HepG2 (cell line): ENCODE results near the gene VTN. TPM values are rescaled to one million over a fixed set of nuclear protein-coding genes. Genes with fewer than 3 reads are reported as not detected.
A peak's percentile ranks its signal among the peaks of the same experiment; 100 is the strongest.

Experiments used
- ATAC-seq: fragments of 200-7000 bp; cut with Tn5 transposase; 3 replicates; pipeline ENCODE4 v1.9.1; 2020; ENCODE audit warnings: mild to moderate bottlenecking, moderate library complexity
- BruUV-seq: library from RNA; stranded (reverse); fragments of 400-500 nt; replicated peaks from 2 replicates; lab custom pipeline; 2021; lab: Mats Ljungman, UMichigan
- CTCF ChIA-PET: fragments of 300-600 bp; formaldehyde crosslinking; extraction: SDS; loops from one replicate; lab custom pipeline; 2021; ENCODE audit warnings: low total read pairs, inconsistent platforms, low intra/inter-chr PET ratio; lab: Yijun Ruan, JAX
- POLR2A ChIA-PET: fragments of 350-600 bp; sonication (Branson Sonifier 250); formaldehyde crosslinking; loops from one replicate; lab custom pipeline; 2020; ENCODE audit warnings: antibody characterized with exemption, inconsistent platforms; lab: Yijun Ruan, JAX
- DNase-seq: peaks from one replicate; pipeline ENCODE4 v3.0.0-alpha.2; 2015; ENCODE audit warnings: low spot score
- FAIRE-seq: peaks from 3 replicates; lab custom pipeline; 2011; peaks lifted over from hg19 to GRCh38; lab: Jason Lieb, UNC
- H2AFZ ChIP-seq: one replicate; pipeline ENCODE4 v1.6.1; 2011; ENCODE audit warnings: low read length, inconsistent platforms
- H3K27ac ChIP-seq: fragments of 300-600 bp; 3 replicates; pipeline ENCODE4 v1.8.0; 2011; ENCODE audit warnings: mixed run types, mild to moderate bottlenecking, mixed read lengths, low read length, inconsistent platforms; ENCODE audit not compliant: insufficient read depth; ENCODE audit errors: extremely low read length
- H3K27me3 ChIP-seq, 2 experiments: fragments of 200-600 bp in 1 of 2; 2 replicates in 1 of 2; 3 replicates in 1 of 2; pipeline versions ENCODE4 v1.6.0 to v1.8.0; 2011; ENCODE audit warnings: low read length in 2 of 2, mild to moderate bottlenecking in 2 of 2, moderate library complexity in 2 of 2, inconsistent platforms in 1 of 2; ENCODE audit not compliant: insufficient read depth in 2 of 2, control insufficient read depth in 1 of 2
- H3K36me3 ChIP-seq, 2 experiments: fragments of 200-600 bp in 1 of 2; replicated peaks in 1 of 2; 2 replicates in 1 of 2; 3 replicates in 1 of 2; pipeline versions ENCODE4 v1.5.1 to v1.8.0; 2011; ENCODE audit warnings: low read length in 2 of 2, inconsistent platforms in 1 of 2; ENCODE audit not compliant: insufficient read depth in 2 of 2, control insufficient read depth in 1 of 2
- H3K4me1 ChIP-seq: 2 replicates; pipeline ENCODE4 v1.5.1; 2012; ENCODE audit warnings: low read length, inconsistent platforms; ENCODE audit not compliant: insufficient read depth
- H3K4me2 ChIP-seq: 2 replicates; pipeline ENCODE4 v1.6.0; 2011; ENCODE audit warnings: low read depth, low read length, inconsistent platforms
- H3K4me3 ChIP-seq, 3 experiments: fragments of 200-600 bp in 1 of 3; sonication (generic), shearing (Covaris generic) in 1 of 3; replicated peaks in 1 of 3; 2 replicates each; pipeline ENCODE4 v1.5.1; 2011 to 2016; ENCODE audit warnings: low read length in 3 of 3, inconsistent platforms in 2 of 3, low read depth in 2 of 3, mild to moderate bottlenecking in 2 of 3, control low read depth in 1 of 3, mixed read lengths in 1 of 3; ENCODE audit not compliant: insufficient read depth in 1 of 3
- H3K79me2 ChIP-seq: one replicate; pipeline ENCODE4 v1.6.1; 2011; ENCODE audit warnings: low read length, inconsistent platforms; ENCODE audit not compliant: insufficient read depth
- H3K9ac ChIP-seq: 2 replicates; pipeline ENCODE4 v1.6.0; 2011; ENCODE audit warnings: mild to moderate bottlenecking, low read depth, low read length, inconsistent platforms; ENCODE audit not compliant: insufficient read depth
- H3K9me3 ChIP-seq: 2 replicates; pipeline ENCODE4 v1.5.1; 2012; ENCODE audit warnings: mild to moderate bottlenecking, low read length
- H4K20me1 ChIP-seq: 2 replicates; pipeline ENCODE4 v1.6.0; 2011; ENCODE audit warnings: inconsistent platforms, mild to moderate bottlenecking, low read length, moderate library complexity; ENCODE audit not compliant: insufficient read depth
- GATAD1 ChIP-seq: IDR thresholded peaks from 2 replicates; pipeline ENCODE4 v1.6.1; 2016; ENCODE audit warnings: missing genetic modification reagents, missing compliant biosample characterization
- HDAC6 ChIP-seq: fragments of 200-600 bp; sonication (generic); IDR thresholded peaks from 2 replicates; pipeline ENCODE4 v1.7.0; 2017; ENCODE audit warnings: mild to moderate bottlenecking, antibody characterized with exemption, low read length, low read depth
- HOXA3 ChIP-seq: sonication (generic); formaldehyde crosslinking; IDR thresholded peaks from 2 replicates; pipeline ENCODE4 v1.5.0; 2020; ENCODE audit warnings: missing genetic modification reagents
- IRF2 ChIP-seq: IDR thresholded peaks from 2 replicates; pipeline ENCODE4 v1.6.1; 2018; ENCODE audit warnings: missing genetic modification reagents, missing compliant biosample characterization
- PLSCR1 ChIP-seq: sonication (generic); formaldehyde crosslinking; IDR thresholded peaks from 2 replicates; pipeline ENCODE4 v1.5.0; 2020; ENCODE audit warnings: missing genetic modification reagents, mild to moderate bottlenecking, borderline replicate concordance
- RARA ChIP-seq: IDR thresholded peaks from 2 replicates; pipeline ENCODE4 v1.6.1; 2016; ENCODE audit warnings: missing genetic modification reagents, missing compliant biosample characterization
- SMAD9 ChIP-seq: sonication (generic); formaldehyde crosslinking; IDR thresholded peaks from 2 replicates; pipeline ENCODE4 v1.5.1; 2020; ENCODE audit warnings: mild to moderate bottlenecking, missing genetic modification reagents
- STAG1 ChIP-seq: sonication (generic); formaldehyde crosslinking; IDR thresholded peaks from 2 replicates; pipeline ENCODE4 v1.4.0; 2020; ENCODE audit warnings: missing genetic modification reagents
- ZBTB1 ChIP-seq: sonication (generic); formaldehyde crosslinking; IDR thresholded peaks from 2 replicates; pipeline ENCODE4 v1.4.0; 2020; ENCODE audit warnings: missing genetic modification reagents, borderline replicate concordance
- ZBTB39 ChIP-seq: sonication (generic); formaldehyde crosslinking; IDR thresholded peaks from 2 replicates; pipeline ENCODE4 v1.5.0; 2020; ENCODE audit warnings: missing genetic modification reagents
- ZNF451 ChIP-seq: sonication (generic); formaldehyde crosslinking; IDR thresholded peaks from 2 replicates; pipeline ENCODE4 v1.5.0; 2020; ENCODE audit warnings: mild to moderate bottlenecking, missing genetic modification reagents
- ZNF75D ChIP-seq: sonication (generic); formaldehyde crosslinking; IDR thresholded peaks from 2 replicates; pipeline ENCODE4 v1.8.1; 2023; ENCODE audit warnings: missing genetic modification reagents, mild to moderate bottlenecking, borderline replicate concordance
- WGBS: methylation state at CpG from one replicate; pipeline ENCODE4 v1.1.6; 2017; ENCODE audit warnings: low lambda C conversion rate; 5-methylcytosine and 5-hydroxymethylcytosine counted together
- in situ Hi-C: cut with HindIII; loops from 2 replicates; pipeline ENCODE4 v1.10.0; 2017; ENCODE audit warnings: low pct_unique_long_range_greater_than_20kb; ENCODE audit not compliant: extremely low pct_ligation_motif_present
- intact Hi-C: fragments of 100-400 bp; cut with micrococcal nuclease; formaldehyde crosslinking; loops from one replicate; pipeline ENCODE4 v1.10.0; 2022; ENCODE audit not compliant: unreplicated experiment
- polyA plus RNA-seq, 8 experiments: library from polyadenylated mRNA; depleted of rRNA in 3 of 8; stranded (reverse) in 7 of 8; unstranded in 1 of 8; fragments of >200 nt; fragmentation: Illumina TruSeq in 4 of 8; extraction: Trizol in 4 of 8; gene quantifications; 2 replicates each; pipeline versions ENCODE4 v1.2.1 to v1.2.3, GENCODE V29; 2011 to 2016; ENCODE audit warnings: low read depth in 4 of 8, missing spikeins in 1 of 8, mixed read lengths in 1 of 8; ENCODE audit not compliant: insufficient read depth in 1 of 8
- total RNA-seq, 5 experiments: library from RNA; depleted of rRNA; stranded (reverse); fragments of >200 nt; fragmentation: Illumina TruSeq; extraction: Trizol; gene quantifications; 2 replicates each; pipeline ENCODE4 v1.2.3, GENCODE V29; 2016; ENCODE audit warnings: low read depth in 1 of 5
- TF ChIP-seq, protein P1 (sequence below): sonication (generic); formaldehyde crosslinking; IDR thresholded peaks from 2 replicates; pipeline ENCODE4 v1.4.0; 2020; ENCODE audit warnings: missing genetic modification reagents, mild to moderate bottlenecking, borderline replicate concordance
- TF ChIP-seq, protein P2 (sequence below): IDR thresholded peaks from 2 replicates; pipeline ENCODE4 v1.6.1; 2016; ENCODE audit warnings: missing compliant biosample characterization, missing genetic modification reagents, borderline replicate concordance
- TF ChIP-seq, protein P3 (sequence below): sonication (generic); formaldehyde crosslinking; IDR thresholded peaks from 2 replicates; pipeline ENCODE4 v1.5.1; 2020; ENCODE audit warnings: missing genetic modification reagents, mild to moderate bottlenecking, borderline replicate concordance

Gene VTN
- total and polyA plus RNA-seq, 2 of the 13 experiments (the other 11 are each of a cell fraction or from before 2014, with no cell fraction given): 108 to 131 TPM

- Histone ChIP-seq H4K20me1 (no peaks in the 10 kb centered on the region), H3K4me2 (peak overlapping the region; percentile 96; the same call in 1 of the 2 replicates), H3K9ac (no peak overlapping the region), H2AFZ (no peak overlapping the region), H3K79me2 (peaks cover 50% of the 10 kb centered on the region), H3K27me3 (no peaks in the 10 kb centered on the region; a peak in 1 of 5 replicates), H3K4me1 (peaks cover 55% of the 10 kb centered on the region), H3K36me3 (peaks cover 8 to 25% of the 10 kb centered on the region in 2 experiments), H3K9me3 (no peaks in the 10 kb centered on the region), H3K4me3 (no peak overlapping the region), H3K27ac (no peak overlapping the region)
- no peak for FAIRE-seq
- intact Hi-C loops (no loop called here), in situ Hi-C loops (no loop called here)
- no peak for DNase-seq
- POLR2A ChIA-PET: interaction anchor here (1.4 to 1.6 kb wide), 2 partner anchors 12 to 24 kb away, joined by 3 to 6 read pairs; partner anchors contain the start of gene POLDIP2
- BruUV-seq: no TSS peak
- whole genome bisulfite sequencing: no CpG with 5 or more reads among the region's 1 CpG
- CTCF ChIA-PET: no interaction called here
- ATAC-seq: no peak
- TF ChIP-seq, protein P1, sequence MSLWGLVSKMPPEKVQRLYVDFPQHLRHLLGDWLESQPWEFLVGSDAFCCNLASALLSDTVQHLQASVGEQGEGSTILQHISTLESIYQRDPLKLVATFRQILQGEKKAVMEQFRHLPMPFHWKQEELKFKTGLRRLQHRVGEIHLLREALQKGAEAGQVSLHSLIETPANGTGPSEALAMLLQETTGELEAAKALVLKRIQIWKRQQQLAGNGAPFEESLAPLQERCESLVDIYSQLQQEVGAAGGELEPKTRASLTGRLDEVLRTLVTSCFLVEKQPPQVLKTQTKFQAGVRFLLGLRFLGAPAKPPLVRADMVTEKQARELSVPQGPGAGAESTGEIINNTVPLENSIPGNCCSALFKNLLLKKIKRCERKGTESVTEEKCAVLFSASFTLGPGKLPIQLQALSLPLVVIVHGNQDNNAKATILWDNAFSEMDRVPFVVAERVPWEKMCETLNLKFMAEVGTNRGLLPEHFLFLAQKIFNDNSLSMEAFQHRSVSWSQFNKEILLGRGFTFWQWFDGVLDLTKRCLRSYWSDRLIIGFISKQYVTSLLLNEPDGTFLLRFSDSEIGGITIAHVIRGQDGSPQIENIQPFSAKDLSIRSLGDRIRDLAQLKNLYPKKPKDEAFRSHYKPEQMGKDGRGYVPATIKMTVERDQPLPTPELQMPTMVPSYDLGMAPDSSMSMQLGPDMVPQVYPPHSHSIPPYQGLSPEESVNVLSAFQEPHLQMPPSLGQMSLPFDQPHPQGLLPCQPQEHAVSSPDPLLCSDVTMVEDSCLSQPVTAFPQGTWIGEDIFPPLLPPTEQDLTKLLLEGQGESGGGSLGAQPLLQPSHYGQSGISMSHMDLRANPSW: no peak
- TF ChIP-seq, protein P2, sequence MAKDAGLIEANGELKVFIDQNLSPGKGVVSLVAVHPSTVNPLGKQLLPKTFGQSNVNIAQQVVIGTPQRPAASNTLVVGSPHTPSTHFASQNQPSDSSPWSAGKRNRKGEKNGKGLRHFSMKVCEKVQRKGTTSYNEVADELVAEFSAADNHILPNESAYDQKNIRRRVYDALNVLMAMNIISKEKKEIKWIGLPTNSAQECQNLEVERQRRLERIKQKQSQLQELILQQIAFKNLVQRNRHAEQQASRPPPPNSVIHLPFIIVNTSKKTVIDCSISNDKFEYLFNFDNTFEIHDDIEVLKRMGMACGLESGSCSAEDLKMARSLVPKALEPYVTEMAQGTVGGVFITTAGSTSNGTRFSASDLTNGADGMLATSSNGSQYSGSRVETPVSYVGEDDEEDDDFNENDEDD: no peak
- TF ChIP-seq IRF2 (no peak), ZNF451 (CRISPR knock-in tag) (no peak), ZNF75D (no peak), HDAC6 (no peak), PLSCR1 (CRISPR knock-in tag) (no peak), ZBTB1 (CRISPR knock-in tag) (no peak), HOXA3 (CRISPR knock-in tag) (no peak), STAG1 (CRISPR knock-in tag) (no peak), ZBTB39 (CRISPR knock-in tag) (no peak), GATAD1 (CRISPR knock-in tag) (no peak), SMAD9 (CRISPR knock-in tag) (no peak), RARA (CRISPR knock-in tag) (no peak)
- TF ChIP-seq, protein P3, sequence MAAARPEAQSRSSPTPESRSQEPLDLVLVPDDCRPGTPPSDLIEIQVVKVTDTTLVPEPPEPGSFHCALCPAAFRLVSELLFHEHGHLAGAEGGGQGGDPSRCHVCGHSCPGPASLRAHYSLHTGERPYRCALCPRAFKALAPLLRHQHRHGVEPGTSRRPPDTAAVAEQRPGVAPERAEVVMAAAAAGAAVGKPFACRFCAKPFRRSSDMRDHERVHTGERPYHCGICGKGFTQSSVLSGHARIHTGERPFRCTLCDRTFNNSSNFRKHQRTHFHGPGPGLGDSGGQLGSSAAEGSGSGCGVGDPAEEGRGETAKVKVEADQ: no peak
Measured at GRCh38 chr17:28333083-28333746, 36.9 kb downstream of the VTN start.
